Erythroblast (primary cell): ENCODE measurements around the gene SDK2.

Experiments
- GATA1 ChIP-seq: IDR thresholded peaks from 2 replicates; pipeline ENCODE4 v1.6.1; 2011; ENCODE audit warnings: low read depth, mild to moderate bottlenecking, control low read depth, low read length, moderate library complexity
- POLR2A ChIP-seq: IDR thresholded peaks from 2 replicates; pipeline ENCODE4 v1.6.1; 2011; ENCODE audit warnings: mild to moderate bottlenecking, low read length

- TF ChIP-seq POLR2A (no peak), GATA1 (no peak)
Measured at GRCh38 chr17:73286863-73287296, 357.4 kb downstream of the SDK2 start.
